GM21423 (cell line): Measurements from ENCODE around the gene NDST1.

Experiments used
- ATAC-seq: cut with Tn5 transposase; IDR thresholded peaks from one replicate; pipeline ENCODE4 v1.9.1; 2021; ENCODE audit warnings: mild to moderate bottlenecking, moderate library complexity; ENCODE audit not compliant: unreplicated experiment

NDST1 gene

GRCh38 chr5:150521939-150522503 lies 14.1 kb downstream of the NDST1 start:
- ATAC-seq: no peak

- ATAC-seq: no peak
Measured at GRCh38 chr5:150522504-150523414, 14.8 kb downstream of the NDST1 start.

- no peak for ATAC-seq
Measured at GRCh38 chr5:150523472-150524350, 15.8 kb downstream of the NDST1 start.

GRCh38 chr5:150525163-150525562 lies 17.2 kb downstream of the NDST1 start:
- ATAC-seq: no peak

GRCh38 chr5:150525781-150526180 lies 17.9 kb downstream of the NDST1 start:
- no peak for ATAC-seq

GRCh38 chr5:150527038-150527437 lies 19.1 kb downstream of the NDST1 start:
- no peak for ATAC-seq

- no peak for ATAC-seq
Measured at GRCh38 chr5:150527808-150528207, 19.9 kb downstream of the NDST1 start.

GRCh38 chr5:150528924-150529546 lies 21.1 kb downstream of the NDST1 start:
- ATAC-seq: no peak

- no peak for ATAC-seq
Measured at GRCh38 chr5:150529555-150529954, 21.6 kb downstream of the NDST1 start.

- no peak for ATAC-seq
Measured at GRCh38 chr5:150530423-150530822, 22.5 kb downstream of the NDST1 start.

- ATAC-seq: no peak
Measured at GRCh38 chr5:150530951-150531588, 23.1 kb downstream of the NDST1 start.

- ATAC-seq: no peak
Measured at GRCh38 chr5:150531686-150532085, 23.8 kb downstream of the NDST1 start.

GRCh38 chr5:150532151-150532550 lies 24.2 kb downstream of the NDST1 start:
- no peak for ATAC-seq

- no peak for ATAC-seq
Measured at GRCh38 chr5:150532996-150533395, 25.1 kb downstream of the NDST1 start.

- no peak for ATAC-seq
Measured at GRCh38 chr5:150534811-150535210, 26.9 kb downstream of the NDST1 start.

- ATAC-seq: no peak
Measured at GRCh38 chr5:150535611-150536010, 27.7 kb downstream of the NDST1 start.

GRCh38 chr5:150538007-150538917 lies 30.3 kb downstream of the NDST1 start:
- ATAC-seq: no peak

- no peak for ATAC-seq
Measured at GRCh38 chr5:150539206-150539605, 31.3 kb downstream of the NDST1 start.

GRCh38 chr5:150540042-150540441 lies 32.1 kb downstream of the NDST1 start:
- no peak for ATAC-seq
